NOMO-1 (cell line): ENCODE data around the gene NDFIP1.

Experiments
- DNase-seq, 2 experiments: peaks; one replicate each; lab custom pipeline; 2025; ENCODE audit not compliant: unreplicated experiment in 2 of 2; lab: John Stamatoyannopoulos, UW

Gene NDFIP1

DNA sequence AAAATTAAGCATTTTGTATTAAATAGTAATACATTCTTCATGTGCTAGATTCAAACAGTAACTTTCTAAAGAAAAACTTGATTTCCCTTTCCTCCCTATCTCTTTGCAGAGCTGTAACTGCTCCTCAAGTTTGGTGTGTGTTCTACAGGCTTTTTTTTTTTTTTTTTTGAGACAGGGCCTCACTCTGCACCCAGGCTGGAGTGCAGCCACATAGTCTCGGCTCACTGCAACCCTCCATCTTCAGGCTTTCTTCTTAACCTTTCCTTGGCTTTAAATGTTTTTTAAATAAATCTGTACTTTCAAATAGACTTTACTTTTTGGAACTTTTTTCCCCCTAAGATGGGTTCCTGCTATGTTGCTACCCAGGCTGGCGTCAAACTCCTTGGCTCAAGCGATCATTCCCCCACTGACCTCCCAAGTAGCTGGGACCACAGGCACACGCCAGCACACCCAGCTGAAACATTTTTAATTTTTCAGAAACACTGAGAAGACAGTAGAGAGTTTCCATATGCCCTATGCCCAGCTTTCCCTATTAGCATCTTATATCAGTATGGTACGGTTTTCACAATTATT, 9.1 kb downstream of the NDFIP1 start:
- DNase-seq: no peak

DNA sequence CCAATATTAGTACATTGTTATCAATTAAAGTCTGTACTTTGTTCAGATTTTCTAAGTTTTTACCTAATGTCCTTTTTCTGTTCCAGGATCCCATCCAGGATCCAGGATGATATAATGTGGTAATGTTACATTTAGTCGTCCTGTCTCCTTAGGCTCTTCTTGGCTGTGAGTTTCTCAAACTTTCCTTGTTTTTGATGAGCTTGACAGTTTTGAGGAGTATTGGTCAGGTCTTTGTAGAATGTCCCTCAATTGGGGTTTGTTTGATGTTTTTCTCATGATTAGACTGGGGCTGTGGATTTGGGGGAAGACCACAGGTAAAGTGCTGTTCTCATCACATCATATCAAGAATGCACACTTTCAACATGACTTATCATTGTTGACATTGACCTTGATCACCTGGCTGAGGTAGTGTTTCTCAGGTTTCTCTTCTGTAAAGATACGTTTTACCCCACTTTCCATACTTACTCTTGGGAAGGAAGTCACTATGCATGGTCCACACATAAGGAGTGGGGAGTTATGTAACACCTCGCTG, 9.6 kb downstream of the NDFIP1 start:
- no peak for DNase-seq

DNA sequence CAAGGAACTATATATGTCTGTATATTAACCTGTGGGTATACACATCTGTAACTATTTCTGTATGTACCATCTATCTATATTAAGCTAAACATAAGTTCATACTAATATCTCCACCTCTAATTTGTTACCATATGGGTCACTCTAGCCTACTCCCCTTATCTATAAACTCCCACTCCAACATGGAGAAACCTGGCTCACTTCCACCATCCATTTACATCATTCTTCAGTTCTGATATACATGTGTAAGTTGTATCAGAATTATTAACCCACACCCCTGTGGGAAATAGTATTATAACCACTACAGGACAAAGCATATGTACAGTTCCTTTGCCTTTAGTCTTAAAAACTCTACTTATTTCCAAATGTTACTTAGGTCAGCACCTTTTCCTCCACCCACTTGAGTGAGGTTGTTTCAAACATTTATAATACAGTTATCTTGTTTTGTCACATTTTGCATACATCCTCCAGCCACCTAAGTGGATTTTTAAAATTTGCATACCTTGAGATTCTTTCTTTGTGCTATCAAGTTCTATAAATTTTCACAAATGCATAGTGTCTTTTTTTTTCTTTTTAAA, 10.6 kb downstream of the NDFIP1 start:
- DNase-seq: no peak

DNA sequence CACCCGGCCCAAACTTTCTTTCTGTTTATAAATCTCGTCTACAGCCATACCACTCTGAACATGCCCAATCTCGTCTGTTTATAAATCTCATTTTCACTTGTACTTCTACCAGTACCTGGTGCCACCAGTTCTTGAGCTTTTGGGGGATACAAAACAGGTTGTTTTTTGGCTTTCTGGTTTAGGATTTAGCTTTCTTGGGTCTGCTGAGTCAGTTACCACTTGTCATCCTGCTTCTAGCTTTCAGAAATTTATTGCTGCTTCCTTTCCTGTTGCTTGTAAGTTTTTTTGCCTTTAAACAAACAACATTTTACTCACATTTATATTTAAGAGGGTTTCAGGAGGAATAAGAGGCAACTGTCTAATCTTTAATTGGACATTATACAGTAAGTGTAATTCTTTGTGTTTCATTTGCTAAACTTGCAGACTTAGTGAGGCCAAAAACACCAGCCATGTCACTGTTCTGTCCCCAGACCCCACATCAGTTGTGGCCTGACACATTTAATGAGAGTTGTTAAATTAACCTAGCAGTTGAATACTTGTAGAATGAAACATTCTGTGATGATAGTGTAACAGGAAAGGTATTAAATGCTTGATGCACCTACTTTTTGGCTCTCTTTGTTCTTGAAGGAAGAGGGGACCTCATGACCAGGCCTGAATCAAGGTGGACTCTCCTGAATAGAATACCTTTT, 11.8 kb downstream of the NDFIP1 start:
- DNase-seq: peak in 1 of 2 experiments; percentile 10

DNA sequence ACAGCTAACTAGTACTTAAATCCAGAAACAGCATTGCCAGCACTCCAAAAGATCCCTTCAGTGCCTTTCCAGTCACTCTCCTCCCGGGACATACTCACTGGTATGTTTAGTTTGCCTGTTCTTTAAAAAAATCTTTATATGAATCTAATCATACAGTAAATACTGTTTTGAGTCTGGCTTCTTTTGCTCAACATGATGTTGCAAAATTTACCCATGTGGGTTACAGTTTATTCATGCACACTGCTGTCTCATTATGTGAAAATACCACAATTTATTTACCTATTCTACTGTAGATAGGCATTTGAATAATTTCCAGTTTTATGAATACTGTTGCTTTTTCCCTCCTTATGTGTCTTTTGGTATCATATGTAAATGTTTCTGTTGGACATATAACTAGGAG, 13.5 kb downstream of the NDFIP1 start:
- peak in 1 of 2 experiments; percentile 20 for DNase-seq

DNA sequence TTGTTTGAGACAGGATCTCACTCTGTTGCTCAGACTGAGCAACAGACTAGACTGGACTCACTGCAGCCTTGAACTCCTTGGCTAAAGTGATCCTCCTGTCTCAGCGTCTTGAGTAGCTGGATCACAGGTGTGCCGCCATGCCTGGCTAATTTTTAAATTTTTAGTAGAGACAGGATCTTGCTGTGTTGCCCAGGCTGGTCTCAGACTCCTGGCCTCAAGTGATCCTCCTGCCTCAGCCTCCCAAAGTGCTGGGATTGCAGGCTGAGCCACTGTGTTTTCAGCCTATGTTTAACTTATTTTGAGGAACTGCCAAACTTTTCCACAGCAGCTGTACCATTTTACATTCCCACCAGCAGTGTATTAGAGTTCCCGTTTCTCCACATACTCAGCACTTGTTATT, 16.8 kb downstream of the NDFIP1 start:
- DNase-seq: no peak

DNA sequence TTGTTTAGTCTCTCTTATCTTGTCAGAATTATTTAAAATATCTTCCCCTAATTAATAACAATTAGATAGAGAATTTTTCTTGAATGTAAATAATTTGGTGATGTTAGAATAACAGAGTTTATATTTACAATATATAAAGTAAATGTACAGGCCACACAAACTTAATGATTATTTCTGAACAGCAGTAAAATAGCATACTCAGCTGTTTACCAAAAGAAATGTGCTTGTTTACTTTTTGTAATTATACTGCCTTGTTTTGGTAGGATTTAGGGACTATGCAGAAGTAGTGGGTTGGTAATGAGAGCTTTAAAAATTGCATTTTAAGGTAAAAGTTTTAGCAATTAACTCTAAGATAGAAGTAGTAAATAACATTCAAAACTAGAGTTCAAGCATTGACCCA, 17.4 kb downstream of the NDFIP1 start:
- no peak for DNase-seq

DNA sequence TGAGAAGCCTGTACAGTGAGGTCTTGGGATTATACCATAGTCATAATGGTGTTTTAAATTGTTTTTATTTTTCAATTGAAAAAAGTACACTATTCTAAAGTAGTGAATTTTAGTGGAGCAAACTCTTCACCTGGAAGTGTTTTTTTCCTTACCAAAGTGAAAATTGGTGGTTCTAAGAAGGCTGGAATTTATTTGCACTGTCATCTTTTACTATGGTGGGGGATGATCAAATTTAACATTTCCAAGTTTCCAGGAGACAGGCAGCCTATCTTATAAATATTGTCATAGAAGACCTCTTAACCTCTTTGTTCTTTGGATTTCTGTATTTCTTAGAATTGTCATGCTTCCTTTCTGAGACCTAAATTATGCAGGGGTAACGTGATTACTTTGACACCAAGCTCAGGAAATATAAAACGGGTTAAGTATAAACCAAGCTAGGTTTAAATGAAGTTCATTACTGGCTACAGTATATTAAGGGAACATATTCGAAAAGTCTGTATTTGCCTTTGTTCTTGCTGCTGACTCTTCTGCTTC, 20.2 kb downstream of the NDFIP1 start:
- DNase-seq: no peak

DNA sequence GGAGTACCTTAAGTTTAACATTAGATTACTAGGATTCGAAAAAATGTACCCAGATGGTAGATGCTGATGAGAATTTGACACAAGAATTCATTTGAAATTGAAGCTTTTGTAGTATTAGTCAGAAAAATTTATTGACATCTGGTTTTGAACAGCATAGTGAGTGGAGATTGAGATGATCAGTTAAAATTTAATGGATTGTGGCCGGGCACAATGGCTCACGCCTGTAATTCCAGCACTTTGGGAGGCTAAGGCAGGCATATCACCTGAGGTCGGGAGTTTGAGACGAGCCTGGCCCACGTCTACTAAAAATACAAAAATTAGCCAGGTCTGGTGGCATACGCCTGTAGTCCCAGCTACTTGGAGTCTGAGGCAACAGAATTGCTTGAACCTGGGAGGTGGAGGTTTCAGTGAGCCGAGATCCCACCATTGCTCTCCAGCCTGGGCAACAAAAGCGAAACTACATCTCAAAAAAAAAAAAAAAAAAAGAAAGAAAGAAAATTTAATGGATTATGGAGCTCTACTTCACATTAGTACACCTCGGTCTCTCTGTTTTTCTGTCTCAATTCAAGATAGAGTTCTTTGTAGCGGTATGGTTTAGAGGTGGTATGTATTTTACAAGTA, 21.0 kb downstream of the NDFIP1 start:
- DNase-seq: no peak

DNA sequence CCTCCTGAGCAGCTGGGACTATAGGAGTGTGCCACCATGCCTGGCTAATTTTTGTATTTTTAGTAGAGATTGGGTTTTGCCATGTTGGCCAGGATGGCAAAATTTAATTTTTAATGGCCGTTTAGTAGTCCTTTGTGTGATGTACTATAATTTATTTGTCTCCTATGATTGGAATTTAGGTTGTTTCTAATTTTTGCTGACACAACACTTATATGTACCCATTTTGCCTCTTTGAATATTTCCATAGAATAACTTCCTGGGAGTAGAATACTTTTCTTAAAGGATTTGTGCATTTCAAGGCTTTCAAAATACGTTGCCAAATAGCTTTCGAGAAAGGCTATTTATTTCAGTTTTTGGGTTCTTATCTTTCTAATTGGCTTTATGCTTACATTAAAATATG, 22.8 kb downstream of the NDFIP1 start:
- no peak for DNase-seq

DNA sequence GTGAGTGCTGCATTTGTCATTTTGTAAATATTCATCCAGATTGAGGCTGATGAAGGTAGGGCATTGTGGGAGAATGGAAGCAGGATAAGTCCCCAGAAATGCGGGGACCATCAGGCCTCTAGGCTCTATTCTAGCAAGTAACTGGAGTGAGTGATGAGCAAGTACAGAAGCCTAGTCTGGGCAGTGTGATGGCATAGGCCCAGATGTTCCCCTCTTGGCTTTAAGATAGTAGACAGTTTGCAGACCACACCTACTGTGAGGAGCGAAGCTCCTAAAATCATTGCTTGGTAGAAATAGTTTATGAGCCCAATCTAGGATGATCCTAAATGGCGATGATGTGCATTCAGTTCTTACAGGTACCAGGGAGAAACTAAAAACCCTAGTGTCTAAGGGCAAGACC, 24.3 kb downstream of the NDFIP1 start:
- DNase-seq: no peak

DNA sequence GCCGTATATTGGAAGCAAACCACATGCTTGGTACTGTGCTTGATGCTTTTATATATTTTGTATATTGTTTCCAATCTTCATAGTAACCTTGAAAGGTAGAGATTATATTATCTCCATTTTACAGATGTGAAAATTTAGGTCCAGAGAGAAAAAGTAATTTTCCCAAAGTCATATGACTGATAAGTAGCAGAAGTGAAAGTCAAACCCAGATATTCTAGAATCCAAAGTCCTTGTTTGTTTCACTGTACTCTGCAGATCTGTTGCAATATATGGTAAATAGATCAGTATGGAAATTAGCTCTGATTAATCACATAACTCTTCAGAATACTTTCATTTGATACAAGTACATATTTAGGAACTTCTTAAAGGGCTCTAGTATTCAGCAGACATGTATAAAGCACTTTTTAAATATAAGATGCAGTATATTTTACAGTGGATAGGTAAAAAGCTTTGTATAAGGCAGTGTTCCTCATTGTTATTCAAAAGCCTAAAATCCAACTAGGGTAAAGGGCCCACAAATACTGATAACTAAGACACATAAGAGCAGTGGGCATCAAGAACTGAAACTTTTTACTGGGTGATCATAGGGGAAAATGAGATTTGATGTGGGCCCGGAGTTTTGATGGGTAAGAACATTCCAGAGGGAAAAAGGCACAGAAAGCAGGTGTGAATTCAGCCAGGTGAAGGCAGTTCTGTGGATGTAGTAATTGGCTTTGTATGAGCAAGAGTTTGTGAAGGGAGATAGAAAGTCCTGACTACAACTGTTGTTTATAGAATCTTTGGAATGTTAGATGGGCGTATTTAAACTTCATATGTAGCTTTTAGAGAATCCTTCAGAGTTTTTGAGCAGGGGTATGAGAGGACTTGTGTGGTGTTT, 25.0 kb downstream of the NDFIP1 start:
- DNase-seq: peak in 1 of 2 experiments; percentile 52

DNA sequence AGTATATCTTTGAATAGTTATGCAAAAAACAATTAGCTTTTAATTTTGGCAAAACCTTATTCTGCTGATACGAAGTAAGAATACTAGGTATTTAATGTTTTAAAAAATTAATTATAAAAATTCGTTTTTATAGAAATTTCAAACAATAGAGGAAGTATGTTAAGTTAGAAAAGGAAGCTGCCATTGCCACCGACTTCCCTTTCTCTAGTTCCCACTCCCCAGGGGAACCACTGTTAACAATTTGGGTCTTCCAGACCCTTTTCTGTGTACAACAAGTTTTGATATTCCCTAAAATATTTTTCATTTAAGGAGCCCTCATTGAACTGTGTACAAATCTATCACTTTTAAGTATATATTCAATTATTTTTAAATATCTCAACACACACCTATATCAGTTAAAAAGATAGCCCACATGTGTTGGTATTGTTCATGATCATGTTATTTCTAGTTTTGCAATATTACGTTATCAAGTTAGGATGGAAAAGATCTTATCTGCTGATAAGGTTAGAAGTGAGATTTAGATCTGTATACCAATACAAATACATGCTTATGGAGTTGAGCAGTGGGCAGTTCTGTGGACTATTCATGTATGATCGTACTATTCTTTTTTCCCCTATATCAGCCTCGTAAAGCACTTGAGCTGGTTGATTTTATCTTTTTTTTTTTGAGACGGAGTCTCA, 25.9 kb downstream of the NDFIP1 start:
- peak; percentile 11 to 42 for DNase-seq

DNA sequence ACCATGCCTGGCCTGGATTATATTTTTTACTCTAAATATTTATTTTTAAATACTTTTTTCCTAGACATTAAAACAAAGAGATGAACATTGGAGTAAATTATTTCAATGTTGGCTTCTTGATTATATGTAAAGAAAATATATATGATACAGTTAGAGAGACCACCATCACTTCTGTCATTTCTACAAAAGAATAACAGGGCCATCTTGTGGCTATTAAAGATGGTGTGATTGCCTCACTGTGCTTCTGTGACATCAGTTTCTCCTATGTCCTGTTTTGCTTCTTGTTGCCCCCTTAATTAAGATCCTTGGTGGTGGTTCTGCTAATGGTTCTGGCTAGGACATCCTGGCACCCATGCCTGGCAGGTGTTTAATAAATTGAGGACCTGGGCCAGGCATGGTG, 32.9 kb downstream of the NDFIP1 start:
- DNase-seq: no peak

DNA sequence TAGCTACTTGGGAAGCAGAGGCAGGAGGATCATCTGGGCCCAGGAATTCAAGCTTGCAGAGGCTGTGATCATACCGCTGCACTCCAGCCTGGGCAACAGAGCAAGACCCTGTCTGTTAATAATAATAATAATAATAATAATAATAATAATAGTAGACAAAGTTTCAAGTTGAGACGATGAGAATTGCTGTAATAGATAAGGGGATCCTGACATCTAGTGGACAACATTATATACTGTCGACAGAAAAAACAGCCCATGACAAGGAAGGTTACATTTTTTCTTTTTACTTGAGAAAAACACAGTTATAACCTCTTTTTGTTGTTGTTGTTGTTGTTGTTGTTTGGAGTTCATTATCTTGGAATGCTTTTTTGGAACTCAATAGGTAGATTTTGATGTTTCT, 35.3 kb downstream of the NDFIP1 start:
- DNase-seq: peak in 1 of 2 experiments; percentile 34

DNA sequence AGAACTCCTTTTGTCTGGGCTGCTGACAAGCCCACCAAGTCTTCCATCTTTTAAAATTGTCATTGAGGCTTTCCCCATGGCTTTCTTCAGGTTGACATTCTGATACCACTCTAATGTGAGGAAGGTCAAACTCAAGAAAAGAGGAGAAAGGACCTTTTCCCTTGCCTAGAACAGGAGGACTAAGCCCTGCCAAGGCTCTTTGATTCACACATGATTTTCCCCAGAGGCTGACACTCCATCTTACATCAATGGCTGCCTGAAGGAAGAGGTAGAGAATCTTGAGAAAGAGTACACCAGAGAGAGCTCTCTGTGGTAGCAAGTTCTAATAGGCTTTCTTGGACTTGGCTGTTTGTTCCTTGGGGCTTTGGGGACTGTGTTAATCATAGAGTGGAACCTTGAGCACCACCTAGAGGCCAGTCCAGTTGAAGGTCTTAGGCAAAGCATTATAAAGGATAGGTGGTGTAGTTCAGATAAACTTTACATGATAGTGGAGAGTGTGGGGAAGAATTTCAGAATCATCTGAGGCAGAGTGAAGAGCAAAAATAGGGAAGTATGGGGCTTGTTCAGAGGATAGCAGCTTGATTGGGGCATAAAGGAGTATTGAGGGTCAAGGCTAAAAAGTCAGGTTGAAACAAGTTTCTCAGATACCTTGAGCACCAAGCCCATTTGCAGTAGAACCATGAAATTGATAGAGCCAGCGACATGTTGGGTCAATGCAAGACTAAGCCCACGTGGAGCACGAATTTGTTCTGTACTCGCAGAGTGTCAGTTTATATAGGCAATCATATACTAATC, 36.7 kb downstream of the NDFIP1 start:
- DNase-seq: peak; percentile 36 to 63

DNA sequence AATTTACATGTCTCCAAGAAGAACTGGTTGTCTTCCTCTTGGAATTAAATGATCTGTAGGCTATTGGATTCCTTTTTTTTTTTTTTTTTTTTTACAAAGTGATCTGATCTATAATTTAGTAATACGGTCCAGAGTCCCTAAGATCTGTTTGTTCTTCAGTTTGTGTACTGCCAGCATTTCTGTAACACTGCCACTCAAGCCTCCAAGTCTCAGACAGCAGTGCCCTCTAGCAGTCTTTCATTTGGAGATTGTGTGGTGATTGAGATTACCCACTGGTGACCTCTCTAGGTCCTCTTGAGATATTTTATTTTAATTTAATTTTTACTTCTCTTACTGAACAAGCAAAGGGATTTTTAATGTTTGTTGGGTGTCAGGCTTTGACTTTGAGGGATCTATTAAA, 40.8 kb downstream of the NDFIP1 start:
- no peak for DNase-seq

DNA sequence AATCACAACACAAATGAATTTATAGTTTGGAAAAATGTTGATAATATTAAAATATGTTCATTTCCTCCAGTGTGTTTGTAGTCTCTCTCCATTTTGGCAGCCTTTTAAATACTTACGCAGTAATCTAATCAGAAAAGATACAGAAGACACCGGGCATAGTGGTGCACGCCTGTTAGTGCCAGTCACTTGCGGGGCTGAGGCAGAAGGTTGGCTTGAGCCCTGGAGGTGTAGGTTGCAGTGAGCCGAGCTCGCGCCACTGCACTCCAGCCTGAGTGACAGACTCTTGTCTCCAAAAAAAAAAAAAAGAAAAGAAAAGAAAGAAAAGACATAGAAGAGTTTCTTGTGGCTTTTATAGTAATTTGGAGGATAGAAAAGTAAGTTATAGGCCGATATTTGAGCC, 41.9 kb downstream of the NDFIP1 start:
- no peak for DNase-seq
